ENCODE results near the gene B3GNT9.

B3GNT9 gene

DNA sequence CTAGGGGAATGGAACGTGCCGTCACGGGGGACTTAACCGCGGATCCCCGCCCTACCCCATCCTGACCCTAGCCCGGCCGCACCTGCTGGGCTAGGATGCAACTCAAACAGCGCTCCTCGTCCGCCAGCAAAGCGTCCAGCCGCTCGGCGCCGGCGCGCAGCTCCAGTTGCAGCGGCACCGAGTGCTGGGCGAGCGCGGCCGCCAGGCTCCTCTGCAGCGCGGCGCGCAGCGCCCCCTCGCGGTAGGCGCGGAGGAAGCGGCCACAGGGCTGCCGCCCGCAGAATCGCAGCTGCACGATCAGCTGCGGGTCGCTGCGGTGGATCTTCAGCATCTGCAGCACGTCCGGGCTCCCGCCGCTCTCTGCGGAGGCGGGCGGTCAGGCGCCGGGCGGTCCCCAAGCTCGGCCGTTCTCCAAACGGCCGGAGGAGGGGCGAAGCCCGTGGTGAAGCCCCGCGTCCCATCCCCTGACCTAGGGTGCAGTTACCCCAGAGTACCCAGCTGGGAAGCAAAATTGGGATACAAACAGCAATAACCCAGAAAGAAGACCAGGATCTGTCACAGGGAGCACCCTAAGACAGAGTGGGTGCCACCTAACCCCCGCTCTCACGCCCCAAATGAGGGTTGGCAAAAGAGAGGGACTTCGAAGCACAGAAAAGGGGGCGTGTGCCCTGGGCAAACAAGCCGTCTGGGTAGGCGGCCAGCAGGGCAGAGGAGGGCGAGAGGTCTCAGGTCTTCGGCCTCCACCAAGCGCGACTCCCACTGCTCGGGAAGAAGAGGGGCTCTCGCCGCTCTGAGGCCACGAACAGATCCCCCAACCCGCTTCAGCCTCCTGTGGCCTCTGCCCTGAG is 4.7 kb upstream of the B3GNT9 start:
- peak overlapping the region; percentile 5 for H3K4me3 ChIP-seq (ENCODE audit: low read depth, low read length)
- DNase-seq, result peak; percentile 65
- no peaks in the 10 kb centered on the region for H3K9me3 ChIP-seq (ENCODE audit: severe bottlenecking)
- H3K27ac ChIP-seq, result no peak overlapping the region
- H3K27me3 ChIP-seq (ENCODE audit: insufficient read depth, low read depth, severe bottlenecking), result peaks cover 6% of the 10 kb centered on the region
- TF ChIP-seq, protein P1, sequence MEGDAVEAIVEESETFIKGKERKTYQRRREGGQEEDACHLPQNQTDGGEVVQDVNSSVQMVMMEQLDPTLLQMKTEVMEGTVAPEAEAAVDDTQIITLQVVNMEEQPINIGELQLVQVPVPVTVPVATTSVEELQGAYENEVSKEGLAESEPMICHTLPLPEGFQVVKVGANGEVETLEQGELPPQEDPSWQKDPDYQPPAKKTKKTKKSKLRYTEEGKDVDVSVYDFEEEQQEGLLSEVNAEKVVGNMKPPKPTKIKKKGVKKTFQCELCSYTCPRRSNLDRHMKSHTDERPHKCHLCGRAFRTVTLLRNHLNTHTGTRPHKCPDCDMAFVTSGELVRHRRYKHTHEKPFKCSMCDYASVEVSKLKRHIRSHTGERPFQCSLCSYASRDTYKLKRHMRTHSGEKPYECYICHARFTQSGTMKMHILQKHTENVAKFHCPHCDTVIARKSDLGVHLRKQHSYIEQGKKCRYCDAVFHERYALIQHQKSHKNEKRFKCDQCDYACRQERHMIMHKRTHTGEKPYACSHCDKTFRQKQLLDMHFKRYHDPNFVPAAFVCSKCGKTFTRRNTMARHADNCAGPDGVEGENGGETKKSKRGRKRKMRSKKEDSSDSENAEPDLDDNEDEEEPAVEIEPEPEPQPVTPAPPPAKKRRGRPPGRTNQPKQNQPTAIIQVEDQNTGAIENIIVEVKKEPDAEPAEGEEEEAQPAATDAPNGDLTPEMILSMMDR (IDR thresholded peaks at IDR 0.05; ENCODE audit: low read depth, low read length), result peak; percentile 97
- H3K36me3 ChIP-seq, result no peaks in the 10 kb centered on the region

DNA sequence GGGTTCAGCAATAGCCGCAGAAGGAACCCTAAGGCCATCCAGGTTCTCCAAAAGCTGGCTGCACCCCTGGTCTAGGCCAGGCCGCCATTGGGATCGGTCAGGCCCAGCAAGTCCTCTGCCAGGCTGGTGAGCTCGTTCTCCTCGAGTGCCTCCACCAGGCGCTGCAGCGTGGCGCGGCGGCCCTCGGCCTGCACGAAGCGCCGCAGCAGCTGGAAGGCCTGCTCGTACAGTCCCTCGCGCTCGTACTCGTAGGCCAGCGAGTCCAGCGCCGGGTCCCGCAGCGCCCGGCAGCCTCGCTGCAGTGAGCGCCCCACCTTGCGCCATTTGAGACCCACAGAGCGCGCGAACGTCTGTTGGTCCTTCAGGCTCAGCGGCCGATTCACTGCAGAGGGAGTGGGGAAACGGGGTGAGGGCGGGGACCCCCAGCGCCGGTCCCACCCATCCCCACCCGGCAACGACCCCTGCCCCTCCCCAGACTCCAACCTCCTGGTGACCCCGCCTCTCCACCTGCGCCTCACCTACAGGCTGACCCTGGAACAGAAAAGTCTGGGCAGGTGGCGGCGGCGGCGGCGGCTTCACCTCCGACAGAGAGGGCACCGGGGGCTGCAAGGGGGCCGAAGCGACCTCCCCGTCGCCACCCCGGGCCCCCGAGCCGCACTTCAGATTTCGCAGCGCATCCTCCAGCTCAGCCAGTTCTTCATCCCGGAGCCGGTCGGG is 3.9 kb upstream of the B3GNT9 start:
- peak overlapping the region; percentile 5 for H3K4me3 ChIP-seq (ENCODE audit: low read depth, low read length)
- H3K9me3 ChIP-seq (ENCODE audit: severe bottlenecking), result no peaks in the 10 kb centered on the region
- TF ChIP-seq, protein P1 (IDR thresholded peaks at IDR 0.05; ENCODE audit: low read depth, low read length), result no peak
- H3K36me3 ChIP-seq, result peaks cover under 1% of the 10 kb centered on the region; the same call in 1 of the 2 replicates
- H3K27me3 ChIP-seq (ENCODE audit: insufficient read depth, low read depth, severe bottlenecking), result peaks cover 6% of the 10 kb centered on the region
- H3K27ac ChIP-seq, result no peak overlapping the region
- DNase-seq, result no peak

DNA sequence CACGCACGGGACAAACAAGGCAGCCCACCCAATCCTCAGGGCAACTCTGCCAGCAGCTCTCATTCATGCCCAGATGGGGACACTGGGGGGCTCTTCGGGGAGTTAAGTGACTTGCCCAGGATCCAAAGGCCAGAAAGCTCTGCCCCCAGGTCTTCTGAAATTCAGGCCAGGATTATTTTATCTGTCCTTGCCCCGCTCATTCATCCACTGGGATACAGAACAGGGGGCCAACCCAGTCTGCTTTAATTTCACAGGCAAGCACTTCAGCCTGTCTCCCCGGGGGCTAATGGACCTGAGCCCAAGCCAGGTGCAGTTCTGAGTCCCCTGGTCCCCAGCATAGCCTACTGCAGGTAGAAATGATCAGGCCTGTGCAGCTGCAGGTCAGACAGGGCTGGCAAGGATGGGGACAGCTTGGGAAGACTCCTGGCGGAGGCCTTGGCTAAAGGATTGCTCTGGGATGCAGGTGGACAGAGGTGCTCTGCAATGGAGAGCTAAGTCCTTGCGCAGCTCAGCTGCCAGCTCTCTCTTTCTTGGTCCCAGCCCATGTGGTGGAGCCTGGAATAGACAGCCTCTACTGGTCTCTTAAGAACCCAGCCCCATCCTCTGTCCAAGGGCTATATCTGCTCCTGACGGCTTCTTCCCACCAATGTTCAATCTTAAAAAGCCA is 766 bp upstream of the B3GNT9 start:
- Histone ChIP-seq H3K4me3 (ENCODE audit: low read depth, low read length) (no peak overlapping the region; the same call in 1 of the 2 replicates), H3K36me3 (peaks cover 21% of the 10 kb centered on the region), H3K27ac (peak overlapping the region; percentile 70), H3K9me3 (ENCODE audit: severe bottlenecking) (no peaks in the 10 kb centered on the region), H3K27me3 (ENCODE audit: insufficient read depth, low read depth, severe bottlenecking) (peaks cover 6% of the 10 kb centered on the region)
- TF ChIP-seq, protein P1 (IDR thresholded peaks at IDR 0.05; ENCODE audit: low read depth, low read length), result no peak
- DNase-seq, result no peak

DNA sequence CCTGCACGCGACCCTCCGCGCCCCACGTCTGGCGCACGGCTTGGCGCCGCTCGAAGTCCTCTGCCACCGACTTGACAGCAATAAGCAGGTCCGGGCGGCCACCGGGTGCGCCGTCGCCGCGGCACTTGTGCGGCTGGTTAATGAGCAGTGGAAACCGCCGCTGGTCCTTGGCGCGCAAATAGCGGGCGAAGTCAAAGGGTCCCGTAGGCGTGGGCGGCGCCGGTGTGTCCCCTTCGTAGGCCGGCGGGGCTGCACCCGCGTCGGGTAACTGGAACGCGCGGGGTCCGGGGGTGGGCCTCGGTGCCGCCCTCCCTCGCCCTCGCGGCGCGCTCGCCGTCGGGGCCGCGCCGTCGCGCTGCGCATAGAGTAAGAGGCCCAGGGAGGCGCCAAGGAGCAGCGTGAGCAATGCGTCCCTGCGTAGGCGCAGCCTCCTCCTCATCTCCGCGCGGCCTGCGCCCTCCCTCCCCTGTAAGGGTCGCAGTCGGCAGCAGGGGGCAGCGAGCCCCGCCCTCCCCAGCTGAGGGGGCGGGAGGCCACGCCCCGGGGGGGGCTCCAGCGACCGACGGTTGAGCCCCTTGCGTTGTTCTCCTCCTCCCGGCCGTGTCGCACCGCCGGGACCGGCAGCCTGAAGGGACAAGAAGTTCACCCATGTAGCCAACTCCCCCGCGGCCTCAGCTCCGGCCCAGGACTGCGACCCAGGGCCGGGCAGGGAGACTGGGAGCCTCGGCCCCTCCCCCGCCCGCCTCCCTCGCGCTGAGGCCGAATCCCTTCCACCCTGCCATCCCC is 558 bp downstream of the B3GNT9 start:
- H3K4me3 ChIP-seq (ENCODE audit: low read depth, low read length), result peak overlapping the region; percentile 55
- peak overlapping the region; percentile 70 for H3K27ac ChIP-seq
- no peak for DNase-seq
- TF ChIP-seq, protein P1 (IDR thresholded peaks at IDR 0.05; ENCODE audit: low read depth, low read length), result peak; percentile 11; the same call in 1 of the 2 replicates
- no peaks in the 10 kb centered on the region for H3K27me3 ChIP-seq (ENCODE audit: insufficient read depth, low read depth, severe bottlenecking)
- H3K9me3 ChIP-seq (ENCODE audit: severe bottlenecking), result no peaks in the 10 kb centered on the region
- peaks cover 34% of the 10 kb centered on the region for H3K36me3 ChIP-seq

DNA sequence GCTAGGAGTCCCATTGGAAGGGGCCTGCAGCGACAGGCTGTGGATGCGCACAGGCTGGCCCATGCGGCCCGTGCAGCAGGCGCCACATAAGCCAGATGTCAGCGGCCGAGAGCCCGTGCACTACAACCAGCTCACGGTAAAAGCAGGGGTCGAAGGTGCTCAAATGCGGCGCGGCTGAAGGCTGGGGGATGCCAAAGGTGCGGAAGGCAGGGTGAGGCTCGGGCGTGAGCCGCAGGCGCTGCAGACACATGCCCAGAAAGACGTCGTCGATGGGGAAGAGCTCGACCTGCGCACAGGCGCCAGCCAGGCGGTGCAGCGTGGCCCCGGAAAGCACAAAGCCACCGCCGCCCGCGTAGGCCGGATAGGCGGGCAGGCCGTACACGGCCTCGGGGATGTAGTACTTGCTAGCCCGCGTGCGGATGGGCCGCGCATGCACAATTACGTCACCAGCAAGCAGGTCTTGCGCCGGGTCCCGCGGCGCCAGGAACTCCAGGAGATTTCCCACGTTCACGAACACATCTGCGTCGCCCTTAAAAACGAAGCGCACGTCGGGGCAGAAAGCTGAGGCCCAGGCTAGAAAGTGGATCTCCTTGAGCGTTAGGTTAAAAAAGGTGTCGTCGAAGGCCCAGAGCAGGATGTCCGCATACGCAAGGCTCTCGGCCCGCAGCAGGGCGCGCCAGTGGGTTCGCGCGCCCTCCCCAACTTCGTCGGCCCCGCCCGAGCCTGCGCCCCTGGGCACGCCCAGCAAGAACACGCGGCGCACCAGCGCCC is 1.3 kb downstream of the B3GNT9 start:
- no peak overlapping the region for H3K4me3 ChIP-seq (ENCODE audit: low read depth, low read length)
- H3K36me3 ChIP-seq, result peaks cover 39% of the 10 kb centered on the region
- no peaks in the 10 kb centered on the region for H3K9me3 ChIP-seq (ENCODE audit: severe bottlenecking)
- no peak for DNase-seq
- no peak overlapping the region for H3K27ac ChIP-seq
- H3K27me3 ChIP-seq (ENCODE audit: insufficient read depth, low read depth, severe bottlenecking), result no peaks in the 10 kb centered on the region
- TF ChIP-seq, protein P1 (IDR thresholded peaks at IDR 0.05; ENCODE audit: low read depth, low read length), result 0 out of 2 replicates have a peak, but pooled peaks have one; percentile 18
